Tibial artery (tissue), 4 donors: ENCODE data around the gene CALHM5.

Experiments
- DNase-seq, 2 donors: peaks; one replicate each; pipeline ENCODE4 v3.0.0-alpha.2; 2019
- H3K27ac ChIP-seq, 2 donors: fragments of 200-600 bp; sonication (generic) in 1 of 2; 1 replicate in 1 of 2; 2 replicates in 1 of 2; pipeline ENCODE4 v1.5.1; 2018 to 2019; ENCODE audit warnings: mild to moderate bottlenecking in 1 of 2
- H3K27me3 ChIP-seq, 2 donors: fragments of 200-600 bp; sonication (generic) in 1 of 2; one replicate each; pipeline versions ENCODE4 v1.5.1 to v1.6.0; 2016 to 2019
- H3K36me3 ChIP-seq, 3 donors: fragments of 200-600 bp; sonication (generic) in 2 of 3; one replicate each; pipeline ENCODE4 v1.5.1; 2016 to 2019; ENCODE audit warnings: mild to moderate bottlenecking in 2 of 3
- H3K4me1 ChIP-seq, 4 donors: fragments of 200-600 bp; sonication (generic) in 2 of 4; 1 replicate in 3 of 4; 2 replicates in 1 of 4; pipeline ENCODE4 v1.5.1; 2016 to 2019
- H3K4me3 ChIP-seq, 2 donors: fragments of 200-600 bp; sonication (generic) in 1 of 2; 1 replicate in 1 of 2; 2 replicates in 1 of 2; pipeline ENCODE4 v1.5.1; 2018 to 2019; ENCODE audit warnings: mild to moderate bottlenecking in 2 of 2
- H3K9me3 ChIP-seq, 3 donors: fragments of 200-600 bp; sonication (generic) in 1 of 3; one replicate each; pipeline ENCODE4 v1.5.1; 2016 to 2019
- CTCF ChIP-seq, 2 experiments: fragments of 200-600 bp in 1 of 2; fragments of 450-650 bp in 1 of 2; IDR thresholded peaks; one replicate each; pipeline ENCODE4 v1.5.1; 2017 to 2019; ENCODE audit warnings: antibody characterized with exemption in 2 of 2, mild to moderate bottlenecking in 1 of 2, moderate library complexity in 1 of 2
- intact Hi-C: fragments of 100-400 bp; cut with DNase I; formaldehyde crosslinking; loops from one replicate; pipeline ENCODE4 v1.15.0; 2023; ENCODE audit warnings: low total_unique reads

The CALHM5 gene

GRCh38 chr6:116542426-116542825 lies 31.0 kb downstream of the CALHM5 start:
- Histone ChIP-seq H3K27ac (no peak overlapping the region), H3K9me3 (no peaks in the 10 kb centered on the region), H3K4me3 (no peak overlapping the region), H3K36me3 (no peaks in the 10 kb centered on the region), H3K27me3 (no peaks in the 10 kb centered on the region), H3K4me1 (no peaks in the 10 kb centered on the region)
- intact Hi-C loops, result no loop called here
- DNase-seq, result no peak
- TF ChIP-seq CTCF (IDR thresholded peaks at IDR 0.05), result no peak

- intact Hi-C loops, result no loop called here
Observed at GRCh38 chr6:116543149-116543548, 31.7 kb downstream of the CALHM5 start.

GRCh38 chr6:116545651-116546050 lies 34.2 kb downstream of the CALHM5 start, which contains the start of gene TRAPPC3L:
TRAPPC3L (minus strand) TSS chr6:116545684; CDS start chr6:116545514, 170 bp downstream.
- no peak within 1 kb of the TSS for H3K27ac ChIP-seq
- H3K36me3 ChIP-seq, result no peaks in the 10 kb centered on the region
- H3K27me3 ChIP-seq, result no peaks in the 10 kb centered on the region
- no peaks in the 10 kb centered on the region for H3K9me3 ChIP-seq
- no peak for DNase-seq
- no peak for TF ChIP-seq CTCF (IDR thresholded peaks at IDR 0.05)
- no peaks in the 10 kb centered on the region for H3K4me1 ChIP-seq
- intact Hi-C loops, result no loop called here
- no peak within 1 kb of the TSS for H3K4me3 ChIP-seq

More at GRCh38 chr6:116543149-116543548, 31.7 kb downstream of the CALHM5 start:
- TF ChIP-seq CTCF (IDR thresholded peaks at IDR 0.05), result no peak
- Histone ChIP-seq H3K36me3 (no peaks in the 10 kb centered on the region), H3K27me3 (no peaks in the 10 kb centered on the region), H3K4me1 (no peaks in the 10 kb centered on the region), H3K9me3 (no peaks in the 10 kb centered on the region), H3K27ac (no peak overlapping the region), H3K4me3 (no peak overlapping the region)
- no peak for DNase-seq

- Histone ChIP-seq H3K4me3 (no peak overlapping the region), H3K36me3 (no peaks in the 10 kb centered on the region), H3K27me3 (no peaks in the 10 kb centered on the region), H3K9me3 (no peaks in the 10 kb centered on the region), H3K4me1 (no peaks in the 10 kb centered on the region), H3K27ac (no peak overlapping the region)
- DNase-seq, result no peak
- no peak for TF ChIP-seq CTCF (IDR thresholded peaks at IDR 0.05)
- intact Hi-C loops, result no loop called here
Observed at GRCh38 chr6:116547358-116547757, 35.9 kb downstream of the CALHM5 start.

- Histone ChIP-seq H3K9me3 (no peaks in the 10 kb centered on the region), H3K27me3 (no peaks in the 10 kb centered on the region), H3K27ac (no peak overlapping the region), H3K4me3 (no peak overlapping the region), H3K4me1 (no peaks in the 10 kb centered on the region), H3K36me3 (no peaks in the 10 kb centered on the region)
- no peak for TF ChIP-seq CTCF (IDR thresholded peaks at IDR 0.05)
- intact Hi-C loops, result no loop called here
- no peak for DNase-seq
Observed at GRCh38 chr6:116550796-116551195, 39.4 kb downstream of the CALHM5 start.

GRCh38 chr6:116553451-116553850 lies 42.0 kb downstream of the CALHM5 start, which contains the start of gene CALHM4:
CALHM4 (plus strand) TSS chr6:116553751; CDS start chr6:116553794, 43 bp downstream.
- no peak within 1 kb of the TSS for H3K4me3 ChIP-seq
- intact Hi-C loops, result no loop called here
- TF ChIP-seq CTCF (IDR thresholded peaks at IDR 0.05), result no peak

More at GRCh38 chr6:116553451-116553850, 42.0 kb downstream of the CALHM5 start, which contains the start of gene CALHM4:
- H3K4me1 ChIP-seq, result peaks cover 0 to 4% (median 0%) of the 10 kb centered on the region in 4 donors
- no peaks in the 10 kb centered on the region for H3K27me3 ChIP-seq
- H3K27ac ChIP-seq, result no peak within 1 kb of the TSS
- H3K36me3 ChIP-seq, result no peaks in the 10 kb centered on the region
- H3K9me3 ChIP-seq, result no peaks in the 10 kb centered on the region
- no peak for DNase-seq
